ENCODE measurements around the gene SLC25A12.
A peak's percentile ranks its signal among the peaks of the same experiment; 100 is the strongest.

Gene SLC25A12

DNA sequence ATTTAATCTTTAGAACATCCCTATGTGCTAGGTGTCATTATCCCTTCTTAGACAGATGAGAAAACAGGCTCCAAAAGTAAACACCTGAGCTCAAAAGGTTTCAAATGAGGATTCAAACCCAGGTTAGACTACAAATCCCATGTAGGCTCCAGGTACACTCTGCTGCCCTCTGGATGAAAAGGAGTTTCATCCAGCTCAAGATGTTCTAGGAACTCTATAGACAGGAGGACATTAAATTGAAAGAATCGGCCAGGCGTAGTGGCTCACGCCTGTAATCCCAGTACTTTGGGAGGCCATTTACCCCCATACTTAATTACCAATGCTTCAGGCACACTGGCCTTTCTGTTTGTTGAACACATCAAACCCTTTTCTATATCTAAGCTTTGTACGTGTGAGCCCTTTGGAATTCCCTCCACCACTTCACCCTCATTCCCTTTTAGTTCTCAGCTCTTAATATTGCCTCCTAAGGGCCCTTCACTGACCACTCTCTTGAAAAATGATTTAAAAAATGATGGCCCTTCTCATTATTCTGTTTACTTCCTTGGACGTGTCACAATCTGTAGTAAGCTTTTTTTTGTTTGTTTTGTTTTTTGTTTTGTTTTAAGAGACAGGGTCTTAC is 10.7 kb downstream of the SLC25A12 start:
- no peak for DNase-seq (ENCODE audit: low spot score)

GRCh38 chr2:171882089-171882769 is 11.8 kb downstream of the SLC25A12 start:
- DNase-seq (ENCODE audit: low spot score) = no peak

- no peak for DNase-seq (ENCODE audit: low spot score)
Observed at GRCh38 chr2:171880774-171881173, 13.3 kb downstream of the SLC25A12 start.

- DNase-seq (ENCODE audit: low spot score) = no peak
Observed at GRCh38 chr2:171879865-171880264, 14.2 kb downstream of the SLC25A12 start.

GRCh38 chr2:171878481-171878993 is 15.5 kb downstream of the SLC25A12 start:
- DNase-seq (ENCODE audit: low spot score) = no peak

- DNase-seq (ENCODE audit: low spot score) = no peak
Observed at GRCh38 chr2:171874963-171875362, 19.1 kb downstream of the SLC25A12 start.

DNA sequence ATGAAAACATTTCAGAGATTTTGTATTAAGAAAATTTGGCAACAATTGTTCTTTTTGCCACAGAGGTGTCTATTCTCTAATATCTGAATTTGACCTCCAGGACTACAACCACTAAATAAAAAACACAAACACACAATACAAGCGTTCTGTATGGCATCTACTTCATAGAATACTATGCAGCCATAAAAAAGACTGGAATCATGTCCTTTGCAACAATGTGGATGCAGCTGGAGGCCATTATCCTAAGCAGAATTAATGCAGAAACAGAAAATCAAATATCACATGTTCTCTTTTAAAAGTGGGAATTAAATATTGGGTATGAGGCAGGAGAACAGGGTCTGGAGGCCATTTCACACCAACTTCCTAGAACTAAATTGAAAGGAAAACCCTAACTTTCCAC is 19.5 kb downstream of the SLC25A12 start:
- no peak for DNase-seq (ENCODE audit: low spot score)

- DNase-seq (ENCODE audit: low spot score) = no peak
Observed at GRCh38 chr2:171864357-171864985, 29.6 kb downstream of the SLC25A12 start.

- DNase-seq (ENCODE audit: low spot score) = no peak
Observed at GRCh38 chr2:171862501-171862900, 31.5 kb downstream of the SLC25A12 start.

DNA sequence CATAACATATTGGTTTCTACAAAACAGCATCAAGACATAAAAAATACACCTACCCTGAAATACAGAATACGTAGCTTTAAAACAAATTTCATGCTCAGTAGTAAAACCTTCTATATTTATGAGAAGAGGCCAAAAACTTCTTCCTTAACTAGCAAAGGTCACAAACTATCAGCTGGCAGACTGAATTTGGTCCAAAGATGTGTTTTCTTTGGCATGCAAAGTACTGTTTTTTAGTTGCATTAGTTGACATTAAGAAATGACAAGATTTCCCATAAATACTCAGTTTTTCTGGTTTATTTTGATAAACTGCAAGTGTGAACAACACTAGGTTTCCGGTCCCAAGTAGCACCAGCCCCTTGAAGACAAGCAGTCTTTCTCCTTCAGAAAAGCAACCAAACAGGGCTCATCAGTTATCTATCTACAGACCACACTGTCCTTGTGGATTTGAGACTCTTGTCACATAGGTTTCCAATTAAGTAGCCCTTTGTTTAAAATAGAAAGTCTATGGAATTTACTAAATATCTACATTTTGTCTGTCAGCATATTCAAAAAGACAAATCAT is 35.6 kb downstream of the SLC25A12 start:
- DNase-seq (ENCODE audit: low spot score) = no peak

DNA sequence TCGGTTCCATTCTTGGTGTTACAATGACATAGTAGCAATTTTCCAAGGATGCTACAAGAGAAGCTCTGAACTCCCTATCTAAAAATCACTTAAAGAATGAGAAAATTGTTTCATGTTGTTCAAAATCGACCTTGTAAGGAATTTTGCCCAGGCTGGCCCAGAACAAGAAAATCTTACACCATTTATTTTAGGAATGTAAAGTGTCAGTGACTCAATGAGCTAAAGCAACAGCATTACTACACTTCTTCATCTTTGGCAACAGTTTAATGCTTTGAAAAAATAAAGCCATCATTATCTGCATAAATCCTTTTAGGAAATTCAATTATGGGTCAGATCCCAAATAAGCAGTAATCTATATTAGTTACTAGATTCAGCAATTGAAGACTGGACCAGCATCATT is 38.6 kb downstream of the SLC25A12 start:
- no peak for DNase-seq (ENCODE audit: low spot score)

DNA sequence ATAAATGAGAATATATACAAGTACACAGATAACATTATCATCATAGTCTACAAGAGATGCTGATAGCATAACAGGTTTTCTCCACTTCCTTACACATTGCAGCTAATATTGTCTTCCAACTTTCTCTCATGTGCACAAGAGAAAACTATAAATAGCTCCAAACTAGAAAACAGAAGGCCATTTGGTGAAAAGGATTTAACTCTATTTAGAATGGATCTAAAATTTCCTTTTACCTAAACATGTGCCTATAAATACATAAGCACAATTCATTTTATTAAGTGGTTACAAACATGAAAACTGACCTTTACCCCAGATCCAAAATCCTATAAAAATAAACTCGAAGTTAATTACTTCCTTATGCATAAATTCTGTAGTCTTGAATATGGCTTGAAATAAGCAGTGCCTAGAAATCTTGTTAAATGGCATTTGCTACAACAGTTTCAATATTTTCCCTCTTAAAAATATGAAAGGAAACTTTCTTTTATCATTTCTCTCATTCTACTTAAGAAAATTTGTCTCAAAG is 41.6 kb downstream of the SLC25A12 start:
- no peak for DNase-seq (ENCODE audit: low spot score)

DNA sequence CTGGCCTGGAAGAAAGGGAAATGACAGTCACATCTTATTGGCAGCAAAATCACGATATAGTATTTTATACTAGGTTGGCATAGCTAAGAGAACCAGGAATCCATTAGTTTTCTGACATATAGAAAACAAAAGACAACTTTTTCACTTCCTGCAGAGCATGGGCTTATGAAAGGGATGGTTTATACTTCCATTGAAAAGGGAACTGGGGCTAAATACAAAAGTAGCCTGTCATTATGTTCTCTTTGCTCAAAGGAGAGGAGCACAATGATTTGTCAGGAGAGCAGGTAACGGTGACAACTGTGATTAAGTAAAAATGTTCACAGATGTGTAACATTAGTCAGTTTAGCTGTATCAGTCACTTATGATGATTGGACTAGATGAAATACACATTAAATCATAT is 46.4 kb downstream of the SLC25A12 start:
- DNase-seq (ENCODE audit: low spot score) = peak; percentile 4

- DNase-seq (ENCODE audit: low spot score) = no peak
Observed at GRCh38 chr2:171846894-171847293, 47.1 kb downstream of the SLC25A12 start.

GRCh38 chr2:171841996-171842395 is 52.0 kb downstream of the SLC25A12 start:
- DNase-seq (ENCODE audit: low spot score) = no peak

DNA sequence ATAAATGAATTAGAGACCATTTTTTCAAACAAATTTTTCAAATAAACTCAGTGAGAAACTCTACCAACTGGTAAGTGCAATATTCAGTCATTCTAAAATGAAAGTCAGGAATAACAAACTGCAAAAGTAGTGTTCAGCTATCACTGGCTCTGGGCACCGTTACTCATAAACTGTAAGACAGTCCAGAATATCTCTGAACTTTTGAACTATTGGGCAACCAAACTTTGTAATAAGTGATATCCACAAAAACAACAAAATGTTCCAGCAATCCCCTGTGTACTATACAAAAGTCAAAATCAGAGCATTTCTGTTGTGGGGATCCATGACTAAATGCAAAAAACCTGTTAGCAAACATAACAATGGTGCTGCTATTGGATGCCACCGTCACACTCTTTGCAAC is 56.3 kb downstream of the SLC25A12 start:
- DNase-seq (ENCODE audit: low spot score) = no peak

GRCh38 chr2:171836146-171836910 is 57.7 kb downstream of the SLC25A12 start:
- no peak for DNase-seq (ENCODE audit: low spot score)

DNA sequence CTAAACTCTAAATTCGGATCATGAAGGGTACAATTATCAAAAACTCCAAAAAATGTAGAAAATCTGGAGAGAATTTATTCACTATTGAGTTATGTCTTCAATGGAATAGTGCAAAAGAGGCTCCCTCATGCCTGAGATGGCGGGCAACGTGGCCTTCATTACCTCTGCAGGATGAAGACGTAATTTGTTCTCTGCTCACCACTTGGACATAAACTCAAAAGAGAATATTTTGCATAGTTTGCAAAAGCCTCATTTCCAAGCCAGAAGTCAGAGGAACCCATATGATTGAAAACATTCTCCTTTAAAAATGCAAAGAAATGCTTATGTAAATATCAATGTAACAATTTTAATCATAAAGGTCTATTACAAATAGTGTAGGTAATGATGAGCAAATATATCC is 58.7 kb downstream of the SLC25A12 start:
- DNase-seq (ENCODE audit: low spot score) = no peak

DNA sequence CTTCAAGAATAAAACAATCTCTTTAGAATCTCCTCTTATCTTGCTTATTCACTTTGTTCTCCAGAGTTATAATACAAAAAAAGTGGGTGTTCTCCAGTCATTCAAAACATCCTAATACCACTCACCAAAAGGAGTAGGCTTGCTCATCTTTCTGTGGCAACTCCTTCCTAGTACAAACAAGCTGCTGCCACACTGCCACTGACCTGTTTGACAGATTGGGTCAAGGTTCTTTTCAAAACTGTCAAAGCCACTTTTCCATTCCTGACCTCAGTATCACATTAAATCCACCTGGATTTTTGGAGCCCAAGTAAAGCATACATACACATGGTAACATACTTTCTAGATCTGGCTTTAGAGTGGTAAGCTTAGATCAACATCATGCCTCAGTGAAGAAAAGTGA is 59.8 kb downstream of the SLC25A12 start:
- DNase-seq (ENCODE audit: low spot score) = no peak

- DNase-seq (ENCODE audit: low spot score) = no peak
Observed at GRCh38 chr2:171832489-171832888, 61.6 kb downstream of the SLC25A12 start.

- DNase-seq (ENCODE audit: low spot score) = no peak
Observed at GRCh38 chr2:171830039-171830438, 64.0 kb downstream of the SLC25A12 start.

DNA sequence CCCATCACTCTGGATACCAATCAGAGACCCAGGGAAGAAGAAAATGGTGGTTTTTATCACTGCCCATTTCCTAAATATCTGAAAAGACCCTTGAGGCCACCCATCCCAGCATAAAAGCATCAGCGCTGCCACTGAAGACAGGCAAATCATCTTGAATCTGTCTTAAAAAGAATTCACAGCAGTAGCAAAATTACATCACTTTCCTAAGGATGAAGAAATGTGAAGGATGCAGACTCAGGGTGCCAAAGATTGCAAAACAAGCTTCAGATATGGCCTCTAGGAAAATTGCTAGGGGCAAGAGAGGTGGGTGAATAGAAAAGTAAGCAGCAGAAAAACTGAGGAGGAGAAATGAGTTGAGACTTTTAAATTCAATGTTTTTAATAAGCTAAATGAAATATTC is 70.0 kb downstream of the SLC25A12 start:
- DNase-seq (ENCODE audit: low spot score) = no peak

Data from COLO829 (cell line).